ENCODE data around the gene RBM39. TPM values are rescaled to one million over a fixed set of nuclear protein-coding genes. Genes with fewer than 3 reads are reported as not detected.

RBM39 gene
- total RNA-seq, 1 experiment from 2014 or later: 347 TPM

DNA sequence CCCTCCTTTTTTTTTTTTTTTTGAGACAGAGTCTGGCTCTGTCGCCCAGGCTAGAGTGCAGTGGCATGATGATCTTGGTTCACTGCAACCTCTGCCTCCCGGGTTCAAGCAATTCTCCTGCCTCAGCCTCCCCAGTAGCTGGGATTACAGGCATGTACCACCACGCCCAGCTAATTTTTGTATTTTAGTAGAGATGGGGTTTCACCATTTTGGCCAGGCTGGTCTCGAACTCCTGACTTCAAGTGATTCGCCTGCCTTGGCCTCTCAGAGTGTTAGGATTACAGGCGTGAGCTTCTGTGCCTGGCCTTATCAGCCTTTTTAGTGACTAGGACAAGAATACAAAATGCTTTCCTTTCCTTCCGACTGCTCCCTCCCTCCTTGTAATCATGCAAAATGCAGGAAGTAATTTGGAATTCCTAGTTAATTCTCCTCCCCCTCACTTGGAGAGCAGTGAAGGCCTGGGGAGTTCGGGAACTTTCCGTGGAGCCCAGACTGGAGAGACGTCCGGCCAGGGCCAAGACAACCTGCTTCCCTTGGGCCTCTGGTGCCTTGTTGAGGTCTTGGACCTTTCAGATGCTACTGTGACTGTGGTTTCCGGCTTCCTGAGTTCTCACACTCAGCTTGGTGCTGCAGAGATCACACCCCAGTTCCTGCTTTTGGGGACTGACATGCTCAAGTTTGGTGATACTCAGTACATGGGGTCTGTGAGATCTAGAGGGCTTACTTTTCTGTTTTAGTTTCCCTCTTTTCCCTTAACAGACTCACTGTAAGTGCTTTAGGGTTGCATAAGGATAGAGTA is 25.8 kb upstream of the RBM39 start:
- Mint-ChIP-seq H3K4me3 (peak overlapping the region in 1 of 2 experiments; percentile 2; a peak in 2 of 5 replicates), H3K27me3 (ENCODE audit: low read depth) (peaks cover 19% of the 10 kb centered on the region), H3K9me3 (peaks cover 7 to 9% of the 10 kb centered on the region in 2 experiments; a peak in 1 of 5 replicates), H3K4me1 (peaks cover 21 to 25% of the 10 kb centered on the region in 2 experiments), H3K36me3 (ENCODE audit: insufficient read depth in 1 of 3, low read depth in 3 of 3) (peaks cover 0 to 8% (median 0%) of the 10 kb centered on the region in 3 experiments; a peak in 4 of 7 replicates), H3K27ac (peak overlapping the region; percentile 82 to 98 (median 87); a peak in 6 of 7 replicates)
- H3K79me1 ChIP-seq (ENCODE audit: insufficient read depth, low read depth, low read length, poor library complexity, severe bottlenecking): no peaks in the 10 kb centered on the region
- H3K56ac ChIP-seq (ENCODE audit: insufficient read length, low read depth, low read length): no peak overlapping the region
- H3K4ac ChIP-seq (ENCODE audit: low read depth, low read length): no peak overlapping the region
- no CpG with 5 or more reads among the region's 12 CpGs for WGBS (ENCODE audit: extremely low coverage, insufficient read length, low lambda C conversion rate)
- no peak overlapping the region for H4K91ac ChIP-seq (ENCODE audit: insufficient read length, low read depth, low read length)
- peak overlapping the region; percentile 91 for H2AFZ ChIP-seq (ENCODE audit: low read length)
- H4K5ac ChIP-seq (ENCODE audit: insufficient read length, low read depth, low read length): no peak overlapping the region
- H3K79me2 ChIP-seq (ENCODE audit: insufficient read depth, low read length): peaks cover 2% of the 10 kb centered on the region; the same call in 1 of the 2 replicates
- no peak overlapping the region for H2BK120ac ChIP-seq (ENCODE audit: low read depth, low read length, poor library complexity, severe bottlenecking)
- H3K23me2 ChIP-seq (ENCODE audit: insufficient read length, low read depth, low read length, poor library complexity, severe bottlenecking): peaks cover 6% of the 10 kb centered on the region
- peak; percentile 59 for DNase-seq
- peaks cover 7% of the 10 kb centered on the region; the same call in 1 of the 2 replicates for H3K4me1 ChIP-seq (ENCODE audit: insufficient read depth, low read length)
- no peak overlapping the region for H2AK5ac ChIP-seq (ENCODE audit: insufficient read length, low read length)
- no peak overlapping the region for H3T11ph ChIP-seq (ENCODE audit: low read length)
- no peaks in the 10 kb centered on the region for H4K20me1 ChIP-seq (ENCODE audit: control insufficient read depth, insufficient read depth, insufficient read length)
- peak overlapping the region; percentile 34 for H3K9ac ChIP-seq (ENCODE audit: extremely low read depth, insufficient read length, low read length)
- no peaks in the 10 kb centered on the region for H3K9me3 ChIP-seq (ENCODE audit: control insufficient read depth, low read depth, low read length)
- no peak overlapping the region for H3K23ac ChIP-seq (ENCODE audit: insufficient read length, low read depth, low read length)
- TF ChIP-seq, protein P1, sequence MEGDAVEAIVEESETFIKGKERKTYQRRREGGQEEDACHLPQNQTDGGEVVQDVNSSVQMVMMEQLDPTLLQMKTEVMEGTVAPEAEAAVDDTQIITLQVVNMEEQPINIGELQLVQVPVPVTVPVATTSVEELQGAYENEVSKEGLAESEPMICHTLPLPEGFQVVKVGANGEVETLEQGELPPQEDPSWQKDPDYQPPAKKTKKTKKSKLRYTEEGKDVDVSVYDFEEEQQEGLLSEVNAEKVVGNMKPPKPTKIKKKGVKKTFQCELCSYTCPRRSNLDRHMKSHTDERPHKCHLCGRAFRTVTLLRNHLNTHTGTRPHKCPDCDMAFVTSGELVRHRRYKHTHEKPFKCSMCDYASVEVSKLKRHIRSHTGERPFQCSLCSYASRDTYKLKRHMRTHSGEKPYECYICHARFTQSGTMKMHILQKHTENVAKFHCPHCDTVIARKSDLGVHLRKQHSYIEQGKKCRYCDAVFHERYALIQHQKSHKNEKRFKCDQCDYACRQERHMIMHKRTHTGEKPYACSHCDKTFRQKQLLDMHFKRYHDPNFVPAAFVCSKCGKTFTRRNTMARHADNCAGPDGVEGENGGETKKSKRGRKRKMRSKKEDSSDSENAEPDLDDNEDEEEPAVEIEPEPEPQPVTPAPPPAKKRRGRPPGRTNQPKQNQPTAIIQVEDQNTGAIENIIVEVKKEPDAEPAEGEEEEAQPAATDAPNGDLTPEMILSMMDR (conservative IDR thresholded peaks at IDR 0.05): no peak
- peak overlapping the region; percentile 78 for H3K27ac ChIP-seq (ENCODE audit: insufficient read length, low read depth, low read length)
- peak overlapping the region; percentile 38 for H2BK12ac ChIP-seq (ENCODE audit: insufficient read length, low read depth, low read length)
- H3K18ac ChIP-seq (ENCODE audit: insufficient read length, low read depth, low read length): peak overlapping the region; percentile 79
- H2BK5ac ChIP-seq (ENCODE audit: insufficient read length, low read length): no peak overlapping the region
- H4K8ac ChIP-seq (replicated peaks; ENCODE audit: insufficient read length, low read depth, low read length): peak overlapping the region; percentile 50
- peaks cover 2% of the 10 kb centered on the region; the same call in 1 of the 2 replicates for H3K27me3 ChIP-seq (ENCODE audit: insufficient read depth, low read length)
- peak overlapping the region; percentile 75 for H2BK20ac ChIP-seq (ENCODE audit: low read depth, low read length, poor library complexity, severe bottlenecking)
- H3K4me2 ChIP-seq (ENCODE audit: insufficient read depth, insufficient read length, low read length): no peak overlapping the region
- peak overlapping the region; percentile 92; the same call in 1 of the 2 replicates for H2BK15ac ChIP-seq (ENCODE audit: low read depth, low read length)
- H3K14ac ChIP-seq (ENCODE audit: insufficient read depth, low read length): peak overlapping the region; percentile 72; the same call in 1 of the 2 replicates

All from H9 (cell line).